Peyer's patch (tissue), 4 donors: ENCODE data around the gene PTEN.

ENCODE experiments used
- POLR2A ChIP-seq, 2 donors: fragments of 450-650 bp; IDR thresholded peaks; one replicate each; pipeline ENCODE4 v1.5.1; 2017; ENCODE audit warnings: antibody characterized with exemption in 2 of 2, mild to moderate bottlenecking in 2 of 2, moderate library complexity in 2 of 2
- TF ChIP-seq, protein P1 (sequence below), 6 experiments: fragments of 450-650 bp in 4 of 6; fragments of 200-600 bp in 2 of 6; sonication (generic) in 1 of 6; IDR thresholded peaks; one replicate each; pipeline ENCODE4 v1.5.1; 2017 to 2019; ENCODE audit warnings: antibody characterized with exemption in 6 of 6, mild to moderate bottlenecking in 3 of 6, moderate library complexity in 1 of 6

DNA sequence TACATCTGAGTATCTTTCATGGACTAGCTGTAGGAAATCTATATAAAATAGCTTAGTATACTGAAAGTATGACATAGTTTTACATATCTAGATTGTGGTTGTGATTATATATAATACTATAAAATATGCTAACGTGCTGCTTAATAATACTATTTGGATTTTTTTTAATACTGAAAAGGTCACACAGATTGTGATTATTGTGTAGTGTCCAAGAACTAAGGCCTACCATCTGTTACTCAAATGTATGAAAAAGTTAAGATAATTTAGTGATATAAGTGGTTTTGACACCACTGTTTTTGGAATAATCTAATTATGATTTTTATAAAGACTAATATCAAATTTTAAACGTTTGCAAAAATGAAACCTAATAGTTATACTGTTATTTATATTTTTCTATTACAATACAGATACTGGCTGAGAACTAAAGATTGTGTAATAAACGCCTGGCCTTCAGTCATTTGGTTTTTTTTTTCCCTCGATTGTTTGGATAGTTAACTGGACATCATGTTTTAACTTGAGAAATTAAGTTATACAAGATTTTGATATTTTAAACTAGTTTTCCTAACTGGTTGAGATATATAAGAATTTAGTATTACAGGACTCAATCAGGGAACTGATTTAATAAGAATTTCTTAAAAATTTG lies 12.6 kb downstream of the PTEN start:
- TF ChIP-seq, protein P1, sequence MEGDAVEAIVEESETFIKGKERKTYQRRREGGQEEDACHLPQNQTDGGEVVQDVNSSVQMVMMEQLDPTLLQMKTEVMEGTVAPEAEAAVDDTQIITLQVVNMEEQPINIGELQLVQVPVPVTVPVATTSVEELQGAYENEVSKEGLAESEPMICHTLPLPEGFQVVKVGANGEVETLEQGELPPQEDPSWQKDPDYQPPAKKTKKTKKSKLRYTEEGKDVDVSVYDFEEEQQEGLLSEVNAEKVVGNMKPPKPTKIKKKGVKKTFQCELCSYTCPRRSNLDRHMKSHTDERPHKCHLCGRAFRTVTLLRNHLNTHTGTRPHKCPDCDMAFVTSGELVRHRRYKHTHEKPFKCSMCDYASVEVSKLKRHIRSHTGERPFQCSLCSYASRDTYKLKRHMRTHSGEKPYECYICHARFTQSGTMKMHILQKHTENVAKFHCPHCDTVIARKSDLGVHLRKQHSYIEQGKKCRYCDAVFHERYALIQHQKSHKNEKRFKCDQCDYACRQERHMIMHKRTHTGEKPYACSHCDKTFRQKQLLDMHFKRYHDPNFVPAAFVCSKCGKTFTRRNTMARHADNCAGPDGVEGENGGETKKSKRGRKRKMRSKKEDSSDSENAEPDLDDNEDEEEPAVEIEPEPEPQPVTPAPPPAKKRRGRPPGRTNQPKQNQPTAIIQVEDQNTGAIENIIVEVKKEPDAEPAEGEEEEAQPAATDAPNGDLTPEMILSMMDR (IDR thresholded peaks at IDR 0.05), result no peak
- TF ChIP-seq POLR2A (IDR thresholded peaks at IDR 0.05), result no peak
